Stimulated activated naive CD8-positive, alpha-beta T cell treated with anti-CD3 and anti-CD28 coated beads, Interleukin-15, Interleukin-2, amounts not matched to agents 100 ng/mL and 50 ng/mL, for 24 hours (primary cell): ENCODE results near the gene CLDN8.

Source experiments
- H3K27ac Mint-ChIP-seq: one replicate; pipeline ENCODE4 v1.8.0; 2021; ENCODE audit warnings: mild to moderate bottlenecking, mixed read lengths
- H3K27me3 Mint-ChIP-seq: one replicate; pipeline ENCODE4 v1.8.0; 2021; ENCODE audit warnings: mixed read lengths
- H3K36me3 Mint-ChIP-seq: one replicate; pipeline ENCODE4 v1.8.0; 2021; ENCODE audit warnings: low read depth, mixed read lengths
- H3K4me1 Mint-ChIP-seq: one replicate; pipeline ENCODE4 v1.8.0; 2021; ENCODE audit warnings: low read depth, mixed read lengths
- H3K4me3 Mint-ChIP-seq: one replicate; pipeline ENCODE4 v1.8.0; 2021; ENCODE audit warnings: mild to moderate bottlenecking, mixed read lengths
- H3K9me3 Mint-ChIP-seq: one replicate; pipeline ENCODE4 v1.8.0; 2021; ENCODE audit warnings: mixed read lengths

CLDN8 gene

GRCh38 chr21:30166705-30167104, 49.2 kb downstream of the CLDN8 start, which contains the start of gene CLDN17:
CLDN17 (minus strand) TSS chr21:30166805; CDS start chr21:30166617, 188 bp downstream.
- H3K36me3 Mint-ChIP-seq = no peaks in the 10 kb centered on the region
- H3K4me1 Mint-ChIP-seq = no peaks in the 10 kb centered on the region
- H3K27me3 Mint-ChIP-seq = no peaks in the 10 kb centered on the region
- H3K27ac Mint-ChIP-seq = no peak within 1 kb of the TSS
- H3K9me3 Mint-ChIP-seq = peaks cover 4% of the 10 kb centered on the region
- H3K4me3 Mint-ChIP-seq = no peak within 1 kb of the TSS

DNA sequence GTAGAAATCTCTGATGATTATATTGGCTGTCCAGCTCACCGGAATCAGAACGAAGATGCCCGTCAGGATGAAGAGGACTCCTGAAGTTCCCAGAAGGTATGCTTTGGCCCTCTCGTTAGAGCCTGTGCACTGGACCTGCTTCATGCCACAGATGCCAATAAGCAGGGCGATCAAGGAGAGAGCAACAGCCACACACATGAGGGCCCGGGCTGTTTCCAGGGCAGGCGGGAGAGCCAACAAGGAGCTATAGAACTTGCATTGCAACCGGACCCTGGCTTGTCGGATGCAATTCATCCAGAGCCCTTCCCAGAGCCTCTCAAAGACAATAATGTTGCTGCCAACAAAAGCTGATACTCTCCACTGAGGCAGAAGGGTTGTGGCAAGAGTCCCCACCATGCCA, 49.7 kb downstream of the CLDN8 start:
- Mint-ChIP-seq H3K4me3 (no peak overlapping the region), H3K27ac (no peak overlapping the region), H3K4me1 (no peaks in the 10 kb centered on the region), H3K36me3 (no peaks in the 10 kb centered on the region), H3K27me3 (no peaks in the 10 kb centered on the region), H3K9me3 (peaks cover 4% of the 10 kb centered on the region)

DNA sequence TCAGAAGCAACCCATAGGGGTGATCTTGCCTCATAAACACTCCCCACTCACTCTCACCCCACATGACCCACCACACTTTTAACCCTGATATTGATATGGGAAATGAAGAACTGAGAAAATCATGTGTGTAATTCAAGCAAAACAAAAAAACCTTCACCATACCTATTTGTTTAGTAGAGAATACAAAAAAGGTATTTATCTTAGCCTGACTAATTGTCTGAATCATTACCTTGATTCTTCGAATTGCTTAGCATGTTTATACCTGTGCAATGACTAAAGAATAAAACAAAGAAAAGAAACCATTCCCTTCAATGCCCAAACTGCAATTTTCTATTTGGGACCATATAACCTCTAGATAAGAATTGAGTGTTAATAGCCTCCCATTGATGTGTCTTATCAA, 51.1 kb downstream of the CLDN8 start:
- Mint-ChIP-seq H3K4me3 (no peak overlapping the region), H3K4me1 (no peaks in the 10 kb centered on the region), H3K27me3 (no peaks in the 10 kb centered on the region), H3K27ac (no peak overlapping the region), H3K9me3 (no peaks in the 10 kb centered on the region), H3K36me3 (no peaks in the 10 kb centered on the region)
